SK-N-SH (cell line): ENCODE data around the gene PCCB. TPM values are rescaled to one million over a fixed set of nuclear protein-coding genes. Genes with fewer than 3 reads are reported as not detected.

Experiments used
- CTCF ChIA-PET: fragments of 300-600, 350-600 bp; formaldehyde crosslinking; extraction: SDS; loops from one replicate; lab custom pipeline; 2021; lab: Yijun Ruan, JAX
- POLR2A ChIA-PET: fragments of 350-600 bp; sonication (Branson Sonifier 250); formaldehyde crosslinking; extraction: SDS; loops from one replicate; lab custom pipeline; 2020; ENCODE audit warnings: antibody characterized with exemption, inconsistent platforms; lab: Yijun Ruan, JAX
- DNase-seq: peaks from one replicate; pipeline ENCODE4 v3.0.0; 2012
- H2AFZ ChIP-seq: fragments of 200-600 bp; sonication (generic); 2 replicates; pipeline ENCODE4 v1.8.1; 2016; ENCODE audit warnings: antibody characterized with exemption, mild to moderate bottlenecking, low read depth
- H3F3A ChIP-seq: fragments of 200-600 bp; sonication (generic); replicated peaks from 2 replicates; pipeline ENCODE3; 2016; ENCODE audit warnings: antibody characterized with exemption, mild to moderate bottlenecking; ENCODE audit not compliant: insufficient read depth
- H3K27ac ChIP-seq, 2 experiments: fragments of 200-500 bp in 1 of 2; fragments of 200-600 bp in 1 of 2; sonication (Bioruptor generic) in 1 of 2; sonication (generic), shearing (Covaris generic) in 1 of 2; 2 replicates each; pipeline versions ENCODE4 v1.5.1 to v1.6.1; 2014 to 2016; ENCODE audit warnings: low read depth in 2 of 2, inconsistent platforms in 1 of 2, low read length in 1 of 2, mild to moderate bottlenecking in 1 of 2, mixed read lengths in 1 of 2
- H3K27me3 ChIP-seq: fragments of 200-600 bp; sonication (generic), shearing (Covaris generic); 2 replicates; pipeline ENCODE4 v1.6.1; 2016; ENCODE audit warnings: mixed run types; ENCODE audit not compliant: insufficient read depth
- H3K36me3 ChIP-seq, 2 experiments: fragments of 200-500 bp in 1 of 2; fragments of 200-600 bp in 1 of 2; sonication (Bioruptor generic) in 1 of 2; sonication (generic) in 1 of 2; replicated peaks in 1 of 2; 2 replicates each; pipeline versions ENCODE3 to v1.5.1; 2014 to 2016; ENCODE audit warnings: low read length in 1 of 2, mild to moderate bottlenecking in 1 of 2; ENCODE audit not compliant: insufficient read depth in 2 of 2, control insufficient read depth in 1 of 2
- H3K4me1 ChIP-seq, 2 experiments: fragments of 200-500 bp in 1 of 2; fragments of 200-600 bp in 1 of 2; sonication (Bioruptor generic) in 1 of 2; sonication (generic), shearing (Covaris generic) in 1 of 2; 2 replicates each; pipeline versions ENCODE4 v1.5.1 to v1.6.1; 2014 to 2016; ENCODE audit warnings: low read depth in 1 of 2, low read length in 1 of 2, mixed run types in 1 of 2; ENCODE audit not compliant: insufficient read depth in 2 of 2, control insufficient read depth in 1 of 2
- H3K4me2 ChIP-seq: fragments of 200-600 bp; sonication (generic), shearing (Covaris generic); 2 replicates; pipeline ENCODE4 v1.6.1; 2017; ENCODE audit warnings: mixed run types
- H3K4me3 ChIP-seq, 2 experiments: fragments of 200-500 bp in 1 of 2; fragments of 200-600 bp in 1 of 2; sonication (Bioruptor generic) in 1 of 2; sonication (generic), shearing (Covaris generic) in 1 of 2; 2 replicates each; pipeline versions ENCODE4 v1.5.1 to v1.8.1; 2014 to 2016; ENCODE audit warnings: low read depth in 2 of 2, inconsistent platforms in 1 of 2, low read length in 1 of 2, mild to moderate bottlenecking in 1 of 2, mixed read lengths in 1 of 2, moderate library complexity in 1 of 2
- H3K79me2 ChIP-seq: fragments of 200-600 bp; sonication (generic); 2 replicates; pipeline ENCODE4 v1.8.1; 2017; ENCODE audit warnings: mild to moderate bottlenecking; ENCODE audit not compliant: insufficient read depth
- H3K9ac ChIP-seq: fragments of 200-600 bp; sonication (generic); 2 replicates; pipeline ENCODE4 v1.6.1; 2017; ENCODE audit warnings: mixed run types
- H3K9me2 ChIP-seq: fragments of 200-600 bp; sonication (generic); 2 replicates; pipeline ENCODE4 v1.6.1; 2017; ENCODE audit warnings: mixed run types
- H3K9me3 ChIP-seq: fragments of 200-600 bp; sonication (generic); 2 replicates; pipeline ENCODE4 v1.6.1; 2017; ENCODE audit warnings: mixed run types, mild to moderate bottlenecking, moderate library complexity
- H4K20me1 ChIP-seq: fragments of 200-600 bp; sonication (generic); 2 replicates; pipeline ENCODE4 v1.6.1; 2017; ENCODE audit warnings: mild to moderate bottlenecking, mixed run types; ENCODE audit not compliant: insufficient read depth
- EP300 ChIP-seq, 2 experiments: IDR thresholded peaks; 2 replicates each; pipeline versions ENCODE4 v1.4.0 to v1.6.1; 2012; ENCODE audit warnings: borderline replicate concordance in 1 of 2, low read depth in 1 of 2, low read length in 1 of 2
- FOSL2 ChIP-seq: IDR thresholded peaks from 2 replicates; pipeline ENCODE4 v1.4.0; 2012; ENCODE audit warnings: low read depth, mild to moderate bottlenecking, moderate library complexity, borderline replicate concordance
- FOXJ3 ChIP-seq: sonication (generic); formaldehyde crosslinking; IDR thresholded peaks from 2 replicates; pipeline ENCODE4 v1.5.1; 2020; ENCODE audit warnings: mild to moderate bottlenecking, missing genetic modification reagents
- FOXM1 ChIP-seq: IDR thresholded peaks from 2 replicates; pipeline ENCODE4 v1.4.0; 2012; ENCODE audit warnings: low read depth, mild to moderate bottlenecking
- GABPA ChIP-seq: IDR thresholded peaks from 2 replicates; pipeline ENCODE4 v1.4.0; 2012; ENCODE audit warnings: low read depth, mild to moderate bottlenecking
- GATA2 ChIP-seq: sonication (generic); formaldehyde crosslinking; IDR thresholded peaks from 2 replicates; pipeline ENCODE4 v1.5.0; 2020; ENCODE audit warnings: mild to moderate bottlenecking, missing genetic modification reagents
- IRF3 ChIP-seq: fragments of 150-350 bp; IDR thresholded peaks from 2 replicates; pipeline ENCODE4 v1.6.1; 2016; ENCODE audit warnings: mild to moderate bottlenecking, low read depth, low read length
- MAX ChIP-seq: IDR thresholded peaks from 2 replicates; pipeline ENCODE4 v1.4.0; 2012; ENCODE audit warnings: low read depth
- MEF2A ChIP-seq: IDR thresholded peaks from 2 replicates; pipeline ENCODE4 v1.4.0; 2012; ENCODE audit warnings: low read depth, borderline replicate concordance
- MXI1 ChIP-seq: IDR thresholded peaks from 2 replicates; pipeline ENCODE4 v1.6.1; 2012; ENCODE audit warnings: mild to moderate bottlenecking, low read depth, low read length, improper control_type of control experiment
- POLR2AphosphoS5 ChIP-seq: IDR thresholded peaks from 2 replicates; pipeline ENCODE4 v1.6.1; 2012; ENCODE audit warnings: low read depth, low read length
- RFX5 ChIP-seq: IDR thresholded peaks from 2 replicates; pipeline ENCODE4 v1.6.1; 2012; ENCODE audit warnings: mild to moderate bottlenecking, improper control_type of control experiment, low read length
- RXRA ChIP-seq: IDR thresholded peaks from 2 replicates; pipeline ENCODE4 v1.4.0; 2012; ENCODE audit warnings: low read depth, mild to moderate bottlenecking, borderline replicate concordance
- SMC3 ChIP-seq: IDR thresholded peaks from 2 replicates; pipeline ENCODE4 v1.6.1; 2012; ENCODE audit warnings: low read depth, low read length, improper control_type of control experiment
- TCF12 ChIP-seq: IDR thresholded peaks from 2 replicates; pipeline ENCODE4 v1.4.0; 2012
- YY1 ChIP-seq: IDR thresholded peaks from 2 replicates; pipeline ENCODE4 v1.4.0; 2012; ENCODE audit warnings: low read depth, mild to moderate bottlenecking
- ZBTB33 ChIP-seq: IDR thresholded peaks from 2 replicates; pipeline ENCODE4 v1.4.0; 2012; ENCODE audit warnings: low read depth, borderline replicate concordance
- WGBS: methylation state at CpG from one replicate; pipeline ENCODE4 v1.1.6; 2017; ENCODE audit warnings: low lambda C conversion rate; 5-methylcytosine and 5-hydroxymethylcytosine counted together
- polyA plus RNA-seq, 3 experiments: library from polyadenylated mRNA; depleted of rRNA; stranded (reverse); fragments of >200 nt; gene quantifications; 2 replicates each; pipeline ENCODE4 v1.2.3, GENCODE V29; 2012
- TF ChIP-seq, protein P1 (sequence below): IDR thresholded peaks from 2 replicates; pipeline ENCODE4 v1.4.0; 2012; ENCODE audit warnings: low read depth, borderline replicate concordance

PCCB gene
- polyA plus RNA-seq, 1 of the 3 experiments (the other 2 are of a cell fraction): 67.5 TPM

GRCh38 chr3:136232413-136232812, 17.7 kb upstream of the PCCB start:
- no peaks in the 10 kb centered on the region for H3K27me3 ChIP-seq
- no peaks in the 10 kb centered on the region for H3K4me1 ChIP-seq
- CTCF ChIA-PET: interaction anchor here (1.1 kb wide), 1 partner anchor 520 kb away, joined by 3 read pairs; no protein-coding TSS in a partner anchor
- H2AFZ ChIP-seq: no peak overlapping the region
- H3K9ac ChIP-seq: no peak overlapping the region
- POLR2A ChIA-PET: no interaction called here
- 47% methylated on average over 2 of the region's 2 CpGs for WGBS
- no peak for DNase-seq
- TF ChIP-seq, protein P1, sequence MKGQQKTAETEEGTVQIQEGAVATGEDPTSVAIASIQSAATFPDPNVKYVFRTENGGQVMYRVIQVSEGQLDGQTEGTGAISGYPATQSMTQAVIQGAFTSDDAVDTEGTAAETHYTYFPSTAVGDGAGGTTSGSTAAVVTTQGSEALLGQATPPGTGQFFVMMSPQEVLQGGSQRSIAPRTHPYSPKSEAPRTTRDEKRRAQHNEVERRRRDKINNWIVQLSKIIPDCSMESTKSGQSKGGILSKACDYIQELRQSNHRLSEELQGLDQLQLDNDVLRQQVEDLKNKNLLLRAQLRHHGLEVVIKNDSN: no peak
- TF ChIP-seq SMC3: no peak
- no peak for TF ChIP-seq MEF2A
- no peak for TF ChIP-seq GABPA
- TF ChIP-seq EP300 (IDR thresholded peaks at IDR 0.05; ENCODE audit: borderline replicate concordance in 1 of 2, low read depth in 1 of 2, low read length in 1 of 2): no peak
- TF ChIP-seq RXRA: no peak
- TF ChIP-seq TCF12: no peak
- TF ChIP-seq RFX5: no peak
- TF ChIP-seq FOXJ3 (CRISPR knock-in tag): no peak
- TF ChIP-seq IRF3: no peak
- no peak for TF ChIP-seq MXI1
- TF ChIP-seq FOSL2: no peak
- TF ChIP-seq GATA2 (CRISPR knock-in tag): no peak
- no peaks in the 10 kb centered on the region for H3K9me3 ChIP-seq
- H3K4me3 ChIP-seq: no peak overlapping the region
- no peaks in the 10 kb centered on the region for H4K20me1 ChIP-seq
- H3K9me2 ChIP-seq: no peaks in the 10 kb centered on the region
- H3K4me2 ChIP-seq: no peak overlapping the region
- no peak overlapping the region for H3K27ac ChIP-seq
- H3K36me3 ChIP-seq: no peaks in the 10 kb centered on the region
- H3K79me2 ChIP-seq: no peaks in the 10 kb centered on the region
- no peaks in the 10 kb centered on the region for H3F3A ChIP-seq

- H3K9ac ChIP-seq: no peak overlapping the region
- no peaks in the 10 kb centered on the region for H3K9me3 ChIP-seq
- H4K20me1 ChIP-seq: no peaks in the 10 kb centered on the region
- CTCF ChIA-PET: no interaction called here
- WGBS: 21% methylated on average over 1 of the region's 1 CpG
- H3F3A ChIP-seq: no peaks in the 10 kb centered on the region
- no peaks in the 10 kb centered on the region for H3K9me2 ChIP-seq
- H2AFZ ChIP-seq: no peak overlapping the region
- POLR2A ChIA-PET: no interaction called here
- no peaks in the 10 kb centered on the region for H3K27me3 ChIP-seq
- H3K36me3 ChIP-seq: no peaks in the 10 kb centered on the region
- H3K27ac ChIP-seq: no peak overlapping the region
- H3K4me1 ChIP-seq: no peaks in the 10 kb centered on the region
- no peaks in the 10 kb centered on the region for H3K79me2 ChIP-seq
- no peak overlapping the region for H3K4me2 ChIP-seq
- TF ChIP-seq RFX5 (no peak), POLR2AphosphoS5 (no peak), MEF2A (no peak), ZBTB33 (no peak), FOXJ3 (CRISPR knock-in tag) (no peak), TCF12 (no peak), GABPA (no peak), YY1 (no peak), FOXM1 (no peak), IRF3 (no peak), MAX (no peak)
- DNase-seq: no peak
- H3K4me3 ChIP-seq: no peak overlapping the region
Observed at GRCh38 chr3:136235545-136235944, 14.6 kb upstream of the PCCB start.
